ENCODE data around the gene HS6ST2. TPM values are rescaled to one million over a fixed set of nuclear protein-coding genes. Genes with fewer than 3 reads are reported as not detected.
"Not testable (repeated sequence)": the region's sequence is repeated elsewhere in the genome, so short reads cannot be mapped to it uniquely, and the experiment has no call there.

Gene HS6ST2
- total RNA-seq, 1 experiment from 2014 or later, result 24.6 TPM

- no peak for TF ChIP-seq ZNF274 (IDR thresholded peaks at IDR 0.05; ENCODE audit: low read depth, low read length)
- TF ChIP-seq REST (IDR thresholded peaks at IDR 0.05; ENCODE audit: low read depth), result no peak
- TF ChIP-seq POLR2A (IDR thresholded peaks at IDR 0.05; ENCODE audit: borderline replicate concordance, extremely low read depth, insufficient read depth, insufficient read length), result no peak
- TF ChIP-seq ATF3 (IDR thresholded peaks at IDR 0.05), result no peak
- TF ChIP-seq ELF1 (IDR thresholded peaks at IDR 0.05; ENCODE audit: borderline replicate concordance, low read depth), result no peak
- no TSS peak for BruUV-seq (replicated peaks)
- POLR2A ChIA-PET, result no interaction called here
- CTCF ChIA-PET, result no interaction called here
- Histone ChIP-seq H3K27me3 (ENCODE audit: insufficient read depth, low read length) (no peaks in the 10 kb centered on the region), H3K9ac (ENCODE audit: low read length) (no peak overlapping the region), H3K4me1 (ENCODE audit: control insufficient read depth in 1 of 2, insufficient read depth in 2 of 2, low read length in 2 of 2) (no peaks in the 10 kb centered on the region), H3K9me2 (ENCODE audit: insufficient read depth) (no peaks in the 10 kb centered on the region), H4K20me1 (ENCODE audit: insufficient read depth) (no peaks in the 10 kb centered on the region), H3K9me3 (ENCODE audit: control insufficient read depth in 1 of 2, insufficient read depth in 1 of 2, low read depth in 1 of 2, low read length in 2 of 2) (no peaks in the 10 kb centered on the region), H3K79me2 (ENCODE audit: insufficient read depth, low read length) (no peaks in the 10 kb centered on the region), H3K4me2 (ENCODE audit: low read length) (no peak overlapping the region), H3K36me3 (ENCODE audit: control insufficient read depth in 1 of 2, insufficient read depth in 2 of 2, low read length in 2 of 2) (no peaks in the 10 kb centered on the region), H2AFZ (ENCODE audit: low read depth, low read length, poor library complexity, severe bottlenecking) (no peak overlapping the region), H3K27ac (ENCODE audit: low read depth, low read length) (no peak overlapping the region), H3K4me3 (replicated peaks in 1 of 2; ENCODE audit: low read depth in 1 of 2, low read length in 2 of 2) (no peak overlapping the region)
- RAD21 ChIA-PET (ENCODE audit: low non-redundant PET in 1 of 2, low total read pairs in 2 of 2, uncharacterized antibody in 2 of 2, unreplicated experiment in 2 of 2), result no interaction called here
- ATAC-seq (no peak), DNase-seq (ENCODE audit: low read depth, low spot score) (no peak)
- intact Hi-C loops (cut with micrococcal nuclease), result no loop called here
Observed at GRCh38 chrX:132887569-132887968, 70.9 kb downstream of the HS6ST2 start.

GRCh38 chrX:132883358-132883915 is 75.0 kb downstream of the HS6ST2 start:
- BruUV-seq (replicated peaks), result no TSS peak
- no peak for ATAC-seq
- Histone ChIP-seq H3K79me2 (ENCODE audit: insufficient read depth, low read length) (no peaks in the 10 kb centered on the region), H3K4me3 (replicated peaks in 1 of 2; ENCODE audit: low read depth in 1 of 2, low read length in 2 of 2) (no peak overlapping the region), H3K9me3 (ENCODE audit: control insufficient read depth in 1 of 2, insufficient read depth in 1 of 2, low read depth in 1 of 2, low read length in 2 of 2) (no peaks in the 10 kb centered on the region), H3K4me1 (ENCODE audit: control insufficient read depth in 1 of 2, insufficient read depth in 2 of 2, low read length in 2 of 2) (peaks cover 0 to 4% of the 10 kb centered on the region in 2 experiments; a peak in 3 of 4 replicates), H3K9ac (ENCODE audit: low read length) (no peak overlapping the region), H2AFZ (ENCODE audit: low read depth, low read length, poor library complexity, severe bottlenecking) (no peak overlapping the region), H3K4me2 (ENCODE audit: low read length) (no peak overlapping the region), H3K27me3 (ENCODE audit: insufficient read depth, low read length) (no peaks in the 10 kb centered on the region), H4K20me1 (ENCODE audit: insufficient read depth) (no peaks in the 10 kb centered on the region), H3K36me3 (ENCODE audit: control insufficient read depth in 1 of 2, insufficient read depth in 2 of 2, low read length in 2 of 2) (no peaks in the 10 kb centered on the region), H3K9me2 (ENCODE audit: insufficient read depth) (no peaks in the 10 kb centered on the region), H3K27ac (ENCODE audit: low read depth, low read length) (no peak overlapping the region)
- TF ChIP-seq YY1 (IDR thresholded peaks at IDR 0.05; ENCODE audit: extremely low read depth, insufficient replicate concordance, low read depth, low read length) (no peak), ZFX (IDR thresholded peaks at IDR 0.05) (no peak), SRF (IDR thresholded peaks at IDR 0.05; ENCODE audit: low read depth) (no peak), ZNF274 (IDR thresholded peaks at IDR 0.05; ENCODE audit: low read depth, low read length) (no peak), RAD21 (IDR thresholded peaks at IDR 0.05; ENCODE audit: low read depth) (no peak)
- ChIA-PET RAD21 (ENCODE audit: low non-redundant PET in 1 of 2, low total read pairs in 2 of 2, uncharacterized antibody in 2 of 2, unreplicated experiment in 2 of 2) (no interaction called here), CTCF (no interaction called here), POLR2A (no interaction called here)
- DNase-seq (ENCODE audit: low read depth, low spot score), result no peak
- intact Hi-C loops (cut with micrococcal nuclease), result no loop called here

GRCh38 chrX:132880753-132881152 is 77.7 kb downstream of the HS6ST2 start:
- RAD21 ChIA-PET (ENCODE audit: low non-redundant PET in 1 of 2, low total read pairs in 2 of 2, uncharacterized antibody in 2 of 2, unreplicated experiment in 2 of 2); H2AFZ ChIP-seq (ENCODE audit: low read depth, low read length, poor library complexity, severe bottlenecking); H4K20me1 ChIP-seq (ENCODE audit: insufficient read depth); DNase-seq (ENCODE audit: low read depth, low spot score); H3K36me3 ChIP-seq (ENCODE audit: control insufficient read depth in 1 of 2, insufficient read depth in 2 of 2, low read length in 2 of 2); H3K4me2 ChIP-seq (ENCODE audit: low read length); H3K27ac ChIP-seq (ENCODE audit: low read depth, low read length); BruUV-seq (replicated peaks); ATAC-seq; H3K27me3 ChIP-seq (ENCODE audit: insufficient read depth, low read length); intact Hi-C loops (cut with micrococcal nuclease); H3K9me2 ChIP-seq (ENCODE audit: insufficient read depth); H3K9me3 ChIP-seq (ENCODE audit: control insufficient read depth in 1 of 2, insufficient read depth in 1 of 2, low read depth in 1 of 2, low read length in 2 of 2); CTCF ChIA-PET; H3K79me2 ChIP-seq (ENCODE audit: insufficient read depth, low read length); POLR2A ChIA-PET; H3K4me3 ChIP-seq (replicated peaks in 1 of 2; ENCODE audit: low read depth in 1 of 2, low read length in 2 of 2); H3K9ac ChIP-seq (ENCODE audit: low read length): not testable (repeated sequence)
- peaks cover 14 to 24% of the 10 kb centered on the region in 2 experiments for H3K4me1 ChIP-seq (ENCODE audit: control insufficient read depth in 1 of 2, insufficient read depth in 2 of 2, low read length in 2 of 2)

Measured in HCT116 (cell line).